Fibroblast of lung (primary cell): Measurements from ENCODE around the gene MORN1. TPM values are rescaled to one million over a fixed set of nuclear protein-coding genes. Genes with fewer than 3 reads are reported as not detected.
"Not testable (repeated sequence)": the region's sequence is repeated elsewhere in the genome, so short reads cannot be mapped to it uniquely, and the experiment has no call there.

Source experiments
- DNase-seq, 2 donors: peaks; one replicate each; pipeline versions ENCODE4 v3.0.0 to v3.0.0-alpha.2; 2010; ENCODE audit warnings: low read depth in 2 of 2
- H2AFZ ChIP-seq: 2 replicates; pipeline ENCODE4 v1.5.1; 2012; ENCODE audit warnings: low read length, control low read depth, inconsistent platforms
- H3K27ac ChIP-seq: 2 replicates; pipeline ENCODE4 v1.5.1; 2011; ENCODE audit warnings: low read length, control low read depth; ENCODE audit not compliant: insufficient read depth
- H3K27me3 ChIP-seq: 2 replicates; pipeline ENCODE4 v1.5.1; 2011; ENCODE audit warnings: mild to moderate bottlenecking, low read length; ENCODE audit not compliant: control insufficient read depth, insufficient read depth
- H3K36me3 ChIP-seq: 2 replicates; pipeline ENCODE4 v1.5.1; 2011; ENCODE audit warnings: low read length; ENCODE audit not compliant: control insufficient read depth, insufficient read depth
- H3K4me1 ChIP-seq: 2 replicates; pipeline ENCODE4 v1.5.1; 2011; ENCODE audit warnings: low read length; ENCODE audit not compliant: control insufficient read depth, insufficient read depth; ENCODE audit errors: extremely low read depth
- H3K4me2 ChIP-seq: 2 replicates; pipeline ENCODE4 v1.5.1; 2011; ENCODE audit warnings: low read length, control low read depth; ENCODE audit not compliant: insufficient read depth; ENCODE audit errors: extremely low read depth
- H3K4me3 ChIP-seq, 4 experiments: fragments of 200-600 bp in 1 of 4; sonication (generic) in 1 of 4; replicated peaks in 1 of 4; 2 replicates each; pipeline ENCODE4 v1.5.1; 2011 to 2016; ENCODE audit warnings: low read length in 4 of 4, low read depth in 3 of 4, mild to moderate bottlenecking in 3 of 4, control low read depth in 2 of 4, inconsistent platforms in 1 of 4, mixed read lengths in 1 of 4; ENCODE audit not compliant: insufficient read depth in 1 of 4; ENCODE audit errors: control extremely low read depth in 1 of 4
- H3K79me2 ChIP-seq: 2 replicates; pipeline ENCODE4 v1.5.1; 2012; ENCODE audit warnings: mild to moderate bottlenecking, low read length, inconsistent platforms; ENCODE audit not compliant: control insufficient read depth, insufficient read depth
- H3K9ac ChIP-seq: 2 replicates; pipeline ENCODE4 v1.5.1; 2011; ENCODE audit warnings: mild to moderate bottlenecking, low read length, control low read depth; ENCODE audit not compliant: insufficient read depth
- H3K9me3 ChIP-seq: 2 replicates; pipeline ENCODE4 v1.5.1; 2012; ENCODE audit warnings: low read depth, low read length; ENCODE audit not compliant: control insufficient read depth, insufficient read depth
- H4K20me1 ChIP-seq: 2 replicates; pipeline ENCODE4 v1.5.1; 2011; ENCODE audit warnings: low read length; ENCODE audit not compliant: control insufficient read depth, insufficient read depth; ENCODE audit errors: extremely low read depth
- EZH2 ChIP-seq: IDR thresholded peaks from 2 replicates; pipeline ENCODE4 v1.5.1; 2012; ENCODE audit warnings: low read length, control low read depth, mild to moderate bottlenecking; ENCODE audit errors: missing control alignments
- polyA plus RNA-seq, 2 donors: library from polyadenylated mRNA; depleted of rRNA in 1 of 2; stranded (reverse) in 1 of 2; unstranded in 1 of 2; fragments of >200 nt; gene quantifications; 2 replicates each; pipeline ENCODE4 v1.2.1, GENCODE V29; 2011 to 2012; ENCODE audit warnings: missing spikeins in 1 of 2
- total RNA-seq: library from RNA; depleted of rRNA; stranded (reverse); fragments of >200 nt; gene quantifications from 2 replicates; pipeline ENCODE4 v1.2.1, GENCODE V29; 2014
- TF ChIP-seq, protein P1 (sequence below), 2 donors: IDR thresholded peaks in 1 of 2; conservative IDR thresholded peaks in 1 of 2; 1 replicate in 1 of 2; 2 replicates in 1 of 2; pipeline ENCODE4 v1.5.1; 2011 to 2012; ENCODE audit warnings: low read length in 2 of 2, control low read depth in 1 of 2, inconsistent platforms in 1 of 2, low read depth in 1 of 2, mild to moderate bottlenecking in 1 of 2

The MORN1 gene
- total and polyA plus RNA-seq, 2 donors (not counting 1 experiment from before 2014, with no cell fraction given): 3.5 to 10.6 TPM

DNA sequence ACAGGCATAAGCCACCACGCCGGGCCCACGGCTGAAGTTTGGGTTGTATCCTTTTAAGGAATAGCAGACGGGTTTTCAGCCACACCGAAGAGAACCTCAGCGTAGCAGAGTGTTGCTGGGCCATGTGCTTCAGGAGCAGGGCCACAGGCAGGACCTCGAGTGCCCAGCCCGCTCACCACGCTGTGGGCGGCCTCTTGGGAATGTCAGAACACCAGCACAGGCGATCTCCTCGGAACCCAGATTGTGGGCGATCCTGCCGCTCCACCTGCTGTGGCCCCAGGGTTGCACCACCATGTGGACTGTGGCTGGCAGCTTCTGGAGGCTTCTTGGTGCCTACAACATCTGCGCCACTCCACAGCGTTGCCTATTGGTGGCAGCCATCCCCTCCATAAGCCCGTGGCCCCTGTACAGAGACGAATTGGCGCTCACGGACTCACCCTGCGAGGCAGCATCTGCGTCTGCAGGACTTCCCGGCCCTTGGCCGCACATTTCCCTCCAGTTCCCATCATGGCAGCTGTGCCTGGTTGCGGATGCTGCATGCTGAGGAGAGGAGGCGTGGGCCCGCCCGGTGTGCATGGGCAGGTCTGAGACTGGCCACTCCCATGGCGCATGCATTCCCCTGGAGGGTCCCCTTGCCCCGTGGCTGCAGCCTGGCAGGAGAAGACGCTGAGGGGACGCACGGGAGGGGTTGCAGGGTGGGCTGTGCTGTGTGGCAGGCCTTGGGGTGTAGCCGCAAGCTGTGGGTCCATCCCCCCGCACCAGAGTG lies 93.9 kb downstream of the MORN1 start:
- Histone ChIP-seq H3K9ac (no peak overlapping the region), H3K4me2 (no peak overlapping the region), H3K4me1 (peaks cover 32% of the 10 kb centered on the region), H3K79me2 (peaks cover 99% of the 10 kb centered on the region), H3K27me3 (no peaks in the 10 kb centered on the region), H3K27ac (peak overlapping the region; percentile 75), H3K4me3 (no peak overlapping the region), H4K20me1 (no peaks in the 10 kb centered on the region), H3K36me3 (no peaks in the 10 kb centered on the region), H2AFZ (no peak overlapping the region), H3K9me3 (no peaks in the 10 kb centered on the region)
- no peak for TF ChIP-seq EZH2
- TF ChIP-seq, protein P1, sequence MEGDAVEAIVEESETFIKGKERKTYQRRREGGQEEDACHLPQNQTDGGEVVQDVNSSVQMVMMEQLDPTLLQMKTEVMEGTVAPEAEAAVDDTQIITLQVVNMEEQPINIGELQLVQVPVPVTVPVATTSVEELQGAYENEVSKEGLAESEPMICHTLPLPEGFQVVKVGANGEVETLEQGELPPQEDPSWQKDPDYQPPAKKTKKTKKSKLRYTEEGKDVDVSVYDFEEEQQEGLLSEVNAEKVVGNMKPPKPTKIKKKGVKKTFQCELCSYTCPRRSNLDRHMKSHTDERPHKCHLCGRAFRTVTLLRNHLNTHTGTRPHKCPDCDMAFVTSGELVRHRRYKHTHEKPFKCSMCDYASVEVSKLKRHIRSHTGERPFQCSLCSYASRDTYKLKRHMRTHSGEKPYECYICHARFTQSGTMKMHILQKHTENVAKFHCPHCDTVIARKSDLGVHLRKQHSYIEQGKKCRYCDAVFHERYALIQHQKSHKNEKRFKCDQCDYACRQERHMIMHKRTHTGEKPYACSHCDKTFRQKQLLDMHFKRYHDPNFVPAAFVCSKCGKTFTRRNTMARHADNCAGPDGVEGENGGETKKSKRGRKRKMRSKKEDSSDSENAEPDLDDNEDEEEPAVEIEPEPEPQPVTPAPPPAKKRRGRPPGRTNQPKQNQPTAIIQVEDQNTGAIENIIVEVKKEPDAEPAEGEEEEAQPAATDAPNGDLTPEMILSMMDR (conservative IDR thresholded peaks at IDR 0.05 in 1 of 2, IDR thresholded peaks at IDR 0.05 in 1 of 2; ENCODE audit: low read depth in 1 of 2, low read length in 2 of 2): no peak
- no peak for DNase-seq

DNA sequence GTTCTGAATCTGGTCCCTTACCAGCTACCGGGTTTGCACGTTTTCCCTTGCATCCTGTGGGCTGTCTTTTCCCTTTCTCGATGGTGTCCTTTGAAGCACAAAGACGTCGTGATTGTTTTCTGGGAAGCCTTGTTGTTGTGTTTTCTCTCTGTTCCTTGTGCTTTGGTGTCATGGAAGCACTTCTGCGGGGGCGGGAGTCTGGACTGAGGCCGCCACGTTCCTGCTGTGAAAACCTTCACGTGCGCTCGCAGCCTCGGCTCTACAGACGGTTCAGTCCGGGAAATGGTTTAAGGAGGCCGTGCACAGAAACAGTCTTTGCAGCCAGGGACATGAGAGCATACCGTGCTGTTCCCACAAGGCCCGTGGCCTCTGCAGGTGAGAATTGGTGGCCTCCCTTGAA lies 94.7 kb downstream of the MORN1 start:
- no peak overlapping the region for H3K4me3 ChIP-seq
- peak overlapping the region; percentile 75 for H3K27ac ChIP-seq
- DNase-seq: no peak
- TF ChIP-seq, protein P1 (conservative IDR thresholded peaks at IDR 0.05 in 1 of 2, IDR thresholded peaks at IDR 0.05 in 1 of 2; ENCODE audit: low read depth in 1 of 2, low read length in 2 of 2): no peak
- TF ChIP-seq EZH2: no peak
- H3K36me3 ChIP-seq: no peaks in the 10 kb centered on the region
- no peaks in the 10 kb centered on the region for H3K27me3 ChIP-seq
- no peaks in the 10 kb centered on the region for H4K20me1 ChIP-seq
- H3K9me3 ChIP-seq: no peaks in the 10 kb centered on the region
- peaks cover 40% of the 10 kb centered on the region for H3K4me1 ChIP-seq
- H3K4me2 ChIP-seq: peak overlapping the region; percentile 66
- no peak overlapping the region for H3K9ac ChIP-seq
- H2AFZ ChIP-seq: no peak overlapping the region
- H3K79me2 ChIP-seq: peaks cover 99% of the 10 kb centered on the region

DNA sequence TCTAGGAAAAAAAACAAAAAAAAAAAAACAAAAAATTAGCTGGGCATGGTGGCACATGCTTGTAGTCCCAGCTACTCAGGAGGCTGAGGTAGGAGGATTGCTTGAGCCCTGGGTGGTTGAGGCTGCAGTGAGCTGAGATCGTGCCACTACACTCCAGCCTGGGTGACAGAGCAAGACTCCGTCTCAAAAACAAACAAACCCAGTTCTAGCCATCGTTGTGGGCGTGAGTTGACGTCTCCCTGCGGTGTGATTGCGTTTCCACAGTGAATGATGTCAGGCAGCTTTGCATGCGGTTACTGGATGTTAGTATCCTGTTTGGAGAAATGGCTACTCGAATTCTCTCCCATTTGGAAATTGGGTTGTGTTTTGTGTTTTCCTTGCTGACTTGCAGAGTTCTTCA lies 95.1 kb downstream of the MORN1 start:
- not testable (repeated sequence) for H3K9me3 ChIP-seq, H2AFZ ChIP-seq, H3K27me3 ChIP-seq, H4K20me1 ChIP-seq, H3K9ac ChIP-seq, H3K36me3 ChIP-seq, H3K4me3 ChIP-seq
- peaks cover 44% of the 10 kb centered on the region for H3K4me1 ChIP-seq
- H3K79me2 ChIP-seq: peaks cover 99% of the 10 kb centered on the region
- peak; percentile 61 to 67 for DNase-seq
- peak overlapping the region; percentile 75 for H3K27ac ChIP-seq
- H3K4me2 ChIP-seq: peak overlapping the region; percentile 66
